Stimulated activated CD8-positive, alpha-beta memory T cell treated with anti-CD3 and anti-CD28 coated beads, Interleukin-7, amount 100 ng/mL, for 4 hours (primary cell): ENCODE results near the gene ATP2A3.
A peak's percentile ranks its signal among the peaks of the same experiment; 100 is the strongest.

ENCODE experiments used
- DNase-seq, 2 donors: peaks; one replicate each; pipeline ENCODE4 v3.0.0-alpha.2; 2020; ENCODE audit warnings: low read depth in 2 of 2

ATP2A3 gene

DNA sequence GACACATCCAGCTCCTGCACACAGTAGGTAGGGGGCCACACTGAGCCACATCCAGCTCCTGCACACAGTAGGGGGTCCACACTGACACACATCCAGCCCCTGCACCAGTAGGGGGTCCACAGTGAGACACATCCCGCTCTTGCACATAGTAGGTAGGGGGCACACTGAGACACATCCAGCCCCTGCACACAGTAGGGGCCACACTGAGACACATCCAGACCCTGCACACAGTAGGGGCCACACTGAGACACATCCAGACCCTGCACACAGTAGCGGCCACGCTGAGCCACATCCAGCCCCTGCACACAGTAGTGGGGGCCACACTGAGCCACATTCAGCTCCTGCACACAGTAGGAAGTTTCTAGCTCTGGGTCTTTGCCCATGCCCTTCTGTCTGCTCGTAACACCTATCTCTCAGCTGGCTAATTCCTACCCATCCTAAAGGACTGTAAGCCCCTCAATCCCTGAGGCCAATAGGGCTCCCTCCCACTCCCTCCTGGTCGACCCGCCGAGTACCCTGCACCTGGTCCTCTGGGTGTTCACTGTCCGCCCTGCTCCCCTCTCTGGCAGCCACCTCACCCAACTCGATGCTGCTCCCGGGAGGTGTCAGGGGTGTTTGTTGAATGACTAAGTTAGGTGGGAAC, 9.4 kb upstream of the ATP2A3 start:
- no peak for DNase-seq

- DNase-seq, result no peak
Observed at GRCh38 chr17:3972931-3973330, 8.7 kb upstream of the ATP2A3 start.

- no peak for DNase-seq
Observed at GRCh38 chr17:3972281-3972731, 8.1 kb upstream of the ATP2A3 start.

- DNase-seq, result no peak
Observed at GRCh38 chr17:3970668-3971067, 6.4 kb upstream of the ATP2A3 start.

GRCh38 chr17:3969963-3970362, 5.7 kb upstream of the ATP2A3 start:
- no peak for DNase-seq

DNA sequence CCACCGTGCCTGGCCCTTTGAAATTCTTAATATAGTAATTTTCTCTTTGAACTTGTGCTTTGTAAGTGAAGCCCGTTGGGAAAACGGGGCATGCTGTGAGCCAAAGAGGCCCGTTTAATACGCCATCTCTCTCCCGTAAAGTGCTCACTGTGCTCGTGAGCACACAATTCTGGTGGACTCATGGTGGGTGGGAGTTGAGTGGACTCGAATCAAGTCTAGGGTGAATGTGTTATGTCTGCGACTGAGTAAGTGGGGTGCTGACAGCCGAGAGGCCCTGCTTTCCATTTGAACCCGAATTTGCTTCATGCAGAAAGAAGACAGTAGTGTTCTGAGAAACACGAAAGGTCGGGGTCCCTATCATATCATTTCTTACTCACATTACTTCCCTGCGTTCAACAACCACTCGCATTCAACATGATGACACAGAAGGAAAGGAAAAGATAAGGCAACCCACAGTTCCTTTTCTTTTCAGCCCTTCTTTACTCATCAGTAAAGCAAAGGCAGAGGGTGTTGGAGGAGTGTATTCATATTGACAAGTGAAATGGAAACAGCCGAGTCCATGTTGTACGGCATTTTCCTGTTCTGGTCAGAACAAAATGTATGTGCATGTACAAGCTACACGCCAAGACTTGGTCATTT, 4.8 kb upstream of the ATP2A3 start:
- DNase-seq, result no peak

- DNase-seq, result no peak
Observed at GRCh38 chr17:3968015-3968414, 3.8 kb upstream of the ATP2A3 start.

DNA sequence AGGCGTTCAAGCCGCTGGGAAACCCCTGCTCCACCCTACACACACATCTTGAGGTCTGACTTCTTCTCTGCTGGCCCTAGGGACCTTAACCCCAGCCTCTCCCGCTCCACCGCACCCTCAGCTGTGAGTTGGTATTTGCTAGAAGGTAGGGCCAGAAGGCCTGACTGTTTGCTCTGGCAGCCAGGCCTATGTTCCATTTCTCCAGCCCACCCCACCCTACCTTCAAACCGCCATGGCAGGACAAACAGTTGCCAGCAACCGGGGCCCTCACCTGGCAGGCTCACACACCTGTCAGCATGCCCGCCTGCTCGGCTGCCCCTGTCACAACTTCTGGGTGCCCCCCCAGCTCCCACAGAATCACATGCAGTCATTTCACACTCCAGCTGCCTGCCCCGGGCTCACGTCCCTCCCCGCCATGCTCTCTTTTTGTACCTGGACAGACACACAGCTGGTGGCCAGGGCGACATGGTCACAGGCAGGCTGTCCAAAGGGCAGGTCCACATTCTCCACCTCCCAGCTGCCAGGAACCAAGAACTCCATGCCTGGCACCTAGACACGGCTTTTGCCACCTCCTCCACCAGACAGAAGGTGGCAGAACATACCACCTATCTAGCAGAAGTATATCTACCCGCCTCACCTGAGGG, 2.6 kb upstream of the ATP2A3 start:
- no peak for DNase-seq

DNA sequence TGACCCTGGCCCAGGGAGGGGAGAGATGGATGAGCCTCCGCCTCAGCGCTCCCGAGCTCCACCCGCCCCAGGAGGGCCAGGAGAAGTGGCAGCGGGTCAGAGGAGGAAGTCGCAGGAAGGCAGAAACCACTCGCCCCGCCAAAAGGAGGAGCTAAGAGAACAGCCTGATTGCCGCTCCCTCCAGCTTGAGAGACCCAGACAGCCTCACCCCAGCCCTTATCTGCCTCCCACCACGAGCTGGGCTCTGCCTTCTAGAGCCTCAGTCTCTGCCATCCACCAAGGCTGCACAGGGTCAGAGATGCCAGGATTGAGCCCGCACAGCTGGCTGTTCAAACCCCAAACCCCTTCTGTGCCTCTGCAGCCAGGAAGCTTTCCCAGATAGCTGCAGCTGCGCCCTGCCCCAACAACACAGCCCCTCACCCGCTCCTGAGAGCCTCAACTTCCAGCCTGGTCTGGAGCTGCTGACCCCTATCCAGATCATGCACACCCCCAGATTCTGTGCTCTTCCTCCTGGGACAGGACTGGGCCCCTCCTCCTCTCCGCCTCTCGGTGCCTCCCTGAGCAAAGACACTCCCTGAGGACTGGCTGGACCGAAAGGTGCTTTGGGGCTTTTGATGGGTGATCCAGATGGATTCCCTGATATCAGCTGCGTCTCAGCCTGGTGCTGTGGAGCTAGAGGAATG, 1.0 kb upstream of the ATP2A3 start:
- peak; percentile 27 to 53 for DNase-seq

- peak; percentile 38 to 57 for DNase-seq
Observed at GRCh38 chr17:3963237-3964201, 718 bp downstream of the ATP2A3 start.

DNA sequence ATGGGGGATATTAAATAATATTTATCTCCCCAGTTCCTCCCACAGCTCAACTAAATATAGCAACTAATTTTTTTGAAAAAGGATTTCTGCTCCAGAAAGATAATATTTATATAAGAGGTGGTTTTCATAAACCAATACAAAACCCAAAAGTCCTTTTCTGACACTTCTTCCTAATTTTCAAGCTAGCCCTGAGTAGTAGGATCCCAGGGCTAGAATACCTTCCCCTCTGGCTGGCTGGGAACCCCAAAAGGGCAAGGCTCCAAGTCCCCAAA, 1.3 kb downstream of the ATP2A3 start:
- DNase-seq, result no peak

DNA sequence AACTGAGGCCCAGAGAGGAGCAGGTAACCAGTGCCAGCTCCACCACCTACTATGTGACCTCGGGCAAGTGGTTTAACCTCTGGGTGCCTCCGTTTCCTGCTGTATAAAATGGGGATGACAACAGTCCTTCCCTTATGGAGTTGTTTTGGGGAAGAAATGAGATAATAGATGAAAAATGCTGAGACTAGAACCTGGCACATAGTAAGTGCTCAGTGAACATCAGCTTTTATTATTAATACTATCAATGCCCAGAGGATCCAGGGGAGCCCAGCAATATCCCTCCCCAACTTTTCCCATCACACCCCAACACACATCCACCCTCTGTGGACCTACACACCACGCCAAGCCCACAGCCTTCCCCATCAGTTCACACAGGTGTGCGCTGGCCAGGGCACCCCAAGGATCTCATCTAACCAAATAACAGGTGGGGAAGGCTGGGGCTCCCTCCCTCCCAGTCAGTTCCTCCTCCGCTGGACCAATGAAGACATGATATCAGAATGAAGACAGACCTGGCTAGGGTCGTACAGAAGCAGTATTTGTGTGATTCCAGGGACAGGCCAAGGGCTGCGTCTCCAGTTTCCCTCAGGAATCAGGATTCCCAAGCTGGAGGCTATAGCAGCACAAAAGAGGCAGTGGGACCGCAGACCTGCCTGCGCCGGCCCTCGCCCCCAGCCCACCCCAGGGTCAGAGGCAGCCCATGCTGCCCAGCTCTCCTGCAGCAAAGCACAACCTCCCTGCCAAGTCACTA, 1.8 kb downstream of the ATP2A3 start:
- DNase-seq, result no peak

DNA sequence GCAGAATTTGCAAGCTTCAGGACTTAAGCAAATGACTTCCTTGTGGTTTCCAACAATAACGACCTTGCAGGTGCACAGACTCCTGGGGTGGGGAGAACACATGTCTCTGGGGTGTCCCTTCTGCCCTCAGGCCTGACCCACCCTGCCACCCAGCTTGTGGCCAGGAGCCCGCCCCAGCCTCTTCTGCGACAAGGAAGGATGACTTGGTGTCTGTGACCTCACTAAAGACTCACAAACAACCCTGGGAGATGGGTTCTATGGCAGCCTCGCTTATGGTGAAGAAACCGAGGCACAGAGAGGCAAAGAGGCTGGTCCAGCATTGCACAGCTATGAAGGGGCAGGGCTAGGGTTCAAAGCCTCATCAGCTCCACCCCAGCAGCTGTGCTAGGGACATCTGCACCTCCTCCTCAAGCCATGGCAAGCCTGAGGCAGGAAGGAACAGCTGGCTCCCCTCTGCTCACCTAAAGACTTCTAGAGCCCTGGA, 2.6 kb downstream of the ATP2A3 start:
- DNase-seq, result no peak

GRCh38 chr17:3960764-3961163, 3.5 kb downstream of the ATP2A3 start:
- no peak for DNase-seq

- no peak for DNase-seq
Observed at GRCh38 chr17:3959921-3960601, 4.2 kb downstream of the ATP2A3 start.

- DNase-seq, result no peak
Observed at GRCh38 chr17:3959295-3959899, 4.8 kb downstream of the ATP2A3 start.

GRCh38 chr17:3957735-3958599, 6.3 kb downstream of the ATP2A3 start:
- DNase-seq, result no peak

GRCh38 chr17:3956983-3957382, 7.3 kb downstream of the ATP2A3 start:
- no peak for DNase-seq
